GM12892 (cell line): Measurements from ENCODE around the gene TPH2.

Experiments used
- POLR2A ChIP-seq: IDR thresholded peaks from 2 replicates; pipeline ENCODE4 v1.6.1; 2011; ENCODE audit warnings: low read depth, low read length, control low read depth
- POLR2AphosphoS5 ChIP-seq: IDR thresholded peaks from 2 replicates; pipeline ENCODE4 v1.6.1; 2011; ENCODE audit warnings: low read depth, low read length, control low read depth
- TAF1 ChIP-seq: IDR thresholded peaks from 2 replicates; pipeline ENCODE4 v1.6.1; 2011; ENCODE audit warnings: low read depth, mild to moderate bottlenecking, control low read depth, low read length, borderline replicate concordance

DNA sequence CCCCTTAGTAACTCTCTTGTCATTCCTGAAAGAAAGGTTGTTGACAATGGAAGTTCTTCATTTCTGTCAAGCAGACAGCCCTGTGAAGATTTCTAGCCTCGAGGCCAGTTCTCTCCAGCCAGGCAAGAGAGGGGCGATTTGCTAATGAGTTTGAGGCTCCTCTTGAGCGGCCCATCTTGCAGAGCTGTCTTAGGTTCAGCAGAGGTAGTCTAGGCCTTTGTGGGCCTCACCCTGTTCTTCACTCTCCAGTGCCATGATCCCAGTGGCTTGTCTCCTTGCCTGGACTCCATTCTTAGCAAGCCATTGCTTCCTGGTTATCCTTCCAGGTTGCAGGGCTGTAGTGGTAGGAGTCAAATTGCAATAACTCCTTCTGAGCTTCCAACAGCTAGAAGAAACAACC, 9.7 kb downstream of the TPH2 start:
- no peak for TF ChIP-seq POLR2AphosphoS5
- TF ChIP-seq TAF1, result no peak
- no peak for TF ChIP-seq POLR2A
